K562 (cell line): Measurements from ENCODE around the gene HACD1. TPM values are rescaled to one million over a fixed set of nuclear protein-coding genes. Genes with fewer than 3 reads are reported as not detected.

Experiments used
- ATF4 ChIP-seq: fragments of 450-650 bp; formaldehyde crosslinking; IDR thresholded peaks from 2 replicates; pipeline ENCODE4 v1.4.0; 2022; ENCODE audit warnings: mild to moderate bottlenecking, moderate library complexity
- CBFA2T3 ChIP-seq: fragments of 450-650 bp; IDR thresholded peaks from 2 replicates; pipeline ENCODE4 v1.6.1; 2017
- CCNT2 ChIP-seq: IDR thresholded peaks from 2 replicates; pipeline ENCODE4 v1.6.1; 2011; ENCODE audit warnings: borderline replicate concordance, low read depth, mild to moderate bottlenecking, moderate library complexity, mixed read lengths, low read length; ENCODE audit not compliant: insufficient read length; ENCODE audit errors: extremely low read depth
- CREBBP ChIP-seq: IDR thresholded peaks from one replicate; pipeline ENCODE4 v1.6.1; 2012; ENCODE audit warnings: low read depth, mild to moderate bottlenecking, control low read depth, inconsistent platforms, low read length
- ETS1 ChIP-seq: conservative IDR thresholded peaks from 2 replicates; pipeline ENCODE4 v1.6.1; 2011; ENCODE audit warnings: low read depth, mild to moderate bottlenecking, low read length; ENCODE audit not compliant: control insufficient read depth
- FOXJ2 ChIP-seq: fragments of 200-800 bp; sonication (Bioruptor generic); IDR thresholded peaks from 2 replicates; pipeline ENCODE4 v1.6.1; 2016; ENCODE audit warnings: missing genetic modification characterization, missing compliant biosample characterization
- MTA3 ChIP-seq: fragments of 450-650 bp; formaldehyde crosslinking; IDR thresholded peaks from 2 replicates; pipeline ENCODE4 v1.6.1; 2017; ENCODE audit warnings: mild to moderate bottlenecking, borderline replicate concordance
- NKRF ChIP-seq: fragments of 450-650 bp; IDR thresholded peaks from 2 replicates; pipeline ENCODE4 v1.6.1; 2016; ENCODE audit warnings: borderline replicate concordance
- PATZ1 ChIP-seq: fragments of 250-450 bp; sonication (Bioruptor Pico); IDR thresholded peaks from 2 replicates; pipeline ENCODE4 v1.5.0; 2020; ENCODE audit warnings: mild to moderate bottlenecking, borderline replicate concordance
- PHB2 ChIP-seq: fragments of 450-650 bp; IDR thresholded peaks from 2 replicates; pipeline ENCODE4 v1.6.1; 2017; ENCODE audit warnings: low read depth
- POLR2AphosphoS5 ChIP-seq: IDR thresholded peaks from 2 replicates; pipeline ENCODE4 v1.6.1; 2011; ENCODE audit warnings: mild to moderate bottlenecking, low read depth, low read length, moderate library complexity; ENCODE audit not compliant: control insufficient read depth, insufficient read depth
- PRMT5 ChIP-seq: sonication (generic); formaldehyde crosslinking; IDR thresholded peaks from 2 replicates; pipeline ENCODE4 v1.5.0; 2020; ENCODE audit warnings: missing genetic modification reagents
- TAL1 ChIP-seq: fragments of 450-650 bp; IDR thresholded peaks from 2 replicates; pipeline ENCODE4 v1.6.1; 2016; ENCODE audit warnings: mild to moderate bottlenecking
- U2AF2 ChIP-seq: fragments of 200-400 bp; formaldehyde crosslinking; optimal IDR thresholded peaks from 2 replicates; pipeline ENCODE3; 2017; ENCODE audit warnings: low read depth, mild to moderate bottlenecking, low read length
- XRCC4 ChIP-seq: IDR thresholded peaks from one replicate; pipeline ENCODE4 v1.6.1; 2011; ENCODE audit not compliant: insufficient read depth, insufficient read length; ENCODE audit errors: extremely low read depth
- ZBTB8A ChIP-seq: fragments of 450-650 bp; IDR thresholded peaks from 2 replicates; pipeline ENCODE4 v1.6.1; 2018; ENCODE audit warnings: mild to moderate bottlenecking, moderate library complexity; ENCODE audit not compliant: partially characterized antibody
- ZBTB9 ChIP-seq: fragments of 450-650 bp; formaldehyde crosslinking; IDR thresholded peaks from 2 replicates; pipeline ENCODE4 v1.4.0; 2020; ENCODE audit warnings: mild to moderate bottlenecking, moderate library complexity
- ZFX ChIP-seq: sonication (generic); formaldehyde crosslinking; IDR thresholded peaks from 2 replicates; pipeline ENCODE4 v1.8.0; 2022; ENCODE audit warnings: mild to moderate bottlenecking, missing genetic modification reagents, moderate library complexity
- ZNF133 ChIP-seq: fragments of 250-450 bp; sonication (Bioruptor Pico); IDR thresholded peaks from 2 replicates; pipeline ENCODE4 v1.4.0; 2020; ENCODE audit warnings: mild to moderate bottlenecking
- ZNF175 ChIP-seq: fragments of 200-800 bp; sonication (Bioruptor generic); IDR thresholded peaks from 2 replicates; pipeline ENCODE4 v1.6.1; 2016; ENCODE audit warnings: low read depth, mild to moderate bottlenecking, missing genetic modification characterization, missing compliant biosample characterization
- ZNF668 ChIP-seq: fragments of 250-450 bp; sonication (Bioruptor Pico); IDR thresholded peaks from 2 replicates; pipeline ENCODE4 v1.8.0; 2022; ENCODE audit warnings: mild to moderate bottlenecking, inconsistent platforms
- polyA plus RNA-seq, 8 experiments: library from polyadenylated mRNA; depleted of rRNA in 4 of 8; stranded (reverse) in 5 of 8; unstranded in 3 of 8; fragments of >200 nt; fragmentation: Nextera tagmentation in 2 of 8; fragmentation: Illumina TruSeq in 1 of 8; extraction: Ambion mirVana in 2 of 8; extraction: Trizol in 1 of 8; gene quantifications; 2 replicates each; pipeline versions ENCODE4 v1.2.1 to v1.2.3, GENCODE V29; 2011 to 2014; ENCODE audit warnings: inconsistent platforms in 1 of 8, missing spikeins in 1 of 8
- total RNA-seq, 7 experiments: library from RNA; depleted of rRNA in 6 of 7; stranded (reverse); fragments of >200 nt in 6 of 7; fragmentation: Illumina TruSeq in 2 of 7; extraction: Trizol in 2 of 7; gene quantifications; 2 replicates each; pipeline versions ENCODE4 v1.2.1 to v1.2.3, GENCODE V29; 2011 to 2021; ENCODE audit warnings: low replicate concordance in 1 of 7

The HACD1 gene
- total and polyA plus RNA-seq, 9 of the 15 experiments (the other 6 are each of a cell fraction or from before 2014, with no cell fraction given) = 0.99 to 4.5 (median 2.4) TPM

- TF ChIP-seq PATZ1 = no peak
- TF ChIP-seq NKRF = peak; percentile 71; the same call in 1 of the 2 replicates
- peak; percentile 74 for TF ChIP-seq ETS1
- no peak for TF ChIP-seq CBFA2T3
- no peak for TF ChIP-seq ATF4
- 0 out of 2 replicates have a peak, but pooled peaks have one; percentile 21 for TF ChIP-seq ZBTB9 (CRISPR knock-in tag)
- TF ChIP-seq U2AF2 = no peak
- no peak for TF ChIP-seq ZNF668 (CRISPR knock-in tag)
- no peak for TF ChIP-seq PHB2
- TF ChIP-seq ZNF133 (CRISPR knock-in tag) = no peak
- no peak for TF ChIP-seq XRCC4
- peak; percentile 46; the same call in 1 of the 2 replicates for TF ChIP-seq MTA3
- TF ChIP-seq PRMT5 = no peak
- no peak for TF ChIP-seq ZFX (CRISPR knock-in tag)
- TF ChIP-seq CCNT2 = peak; percentile 52
- no peak; the same call in none of the 2 replicates for TF ChIP-seq TAL1
- peak; percentile 28; the same call in 1 of the 2 replicates for TF ChIP-seq ZNF175 (CRISPR knock-in tag)
- no peak for TF ChIP-seq ZBTB8A
- no peak for TF ChIP-seq CREBBP
- TF ChIP-seq FOXJ2 = no peak
- peak; percentile 70 for TF ChIP-seq POLR2AphosphoS5
These were observed 26.7 kb upstream of the HACD1 start, which contains the start of gene STAM (continued) for GRCh38 chr10:17643755-17644484.
